ENCODE results near the gene ALG14. TPM values are rescaled to one million over a fixed set of nuclear protein-coding genes. Genes with fewer than 3 reads are reported as not detected.

Gene ALG14
- total and polyA plus RNA-seq, 2 donors (not counting 1 experiment from before 2014, with no cell fraction given) = 3.5 to 3.8 TPM

DNA sequence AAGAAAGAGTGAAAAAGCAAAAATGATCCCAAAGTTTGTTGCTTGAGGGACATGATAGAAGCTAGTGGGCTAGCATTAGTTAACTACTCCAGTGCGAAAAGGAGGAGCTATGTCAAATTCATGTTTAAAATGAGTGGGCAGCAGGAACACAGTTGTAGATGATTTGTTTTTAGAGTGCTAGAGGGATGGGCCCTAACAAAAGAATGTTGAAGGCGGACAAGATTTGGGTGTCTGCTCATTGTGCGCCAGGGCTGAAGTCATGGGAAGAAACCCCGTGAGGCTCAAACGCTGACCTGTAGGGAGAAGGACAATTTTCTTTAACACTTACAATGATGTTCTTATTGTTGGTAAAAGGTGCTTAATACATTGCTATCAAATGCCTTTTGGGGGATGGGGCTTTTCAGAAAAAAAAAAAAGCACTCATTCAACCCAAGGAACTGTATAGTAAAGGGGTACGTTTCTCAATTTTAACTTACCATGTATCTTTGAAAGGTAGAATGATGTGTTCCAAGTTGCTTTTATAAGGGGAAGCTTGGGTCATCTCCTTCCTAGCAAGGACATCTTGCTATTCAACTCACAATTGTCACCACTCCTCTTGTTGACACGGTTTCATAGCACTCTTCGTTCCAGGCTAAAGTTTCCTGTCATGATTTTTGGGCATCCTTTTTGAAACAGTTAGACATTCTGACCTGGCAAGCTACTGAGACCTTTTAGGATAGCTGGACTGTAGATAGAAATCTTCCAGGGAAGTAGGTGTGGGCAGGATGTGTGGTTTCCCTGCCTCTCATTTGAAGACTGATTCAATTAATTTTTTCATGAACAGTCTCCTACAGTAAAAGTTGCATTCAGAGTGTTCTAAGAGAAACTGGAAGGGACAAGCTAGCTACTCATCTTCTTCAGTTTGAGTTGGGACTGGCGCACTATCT, 92.8 kb downstream of the ALG14 start:
- Histone ChIP-seq H3K4me1 (ENCODE audit: control insufficient read depth, extremely low read depth, insufficient read depth, low read length) (peaks cover 14% of the 10 kb centered on the region), H3K4me2 (ENCODE audit: extremely low read depth, insufficient read depth, low read length) (no peak overlapping the region), H3K36me3 (ENCODE audit: control insufficient read depth, insufficient read depth, low read length) (no peaks in the 10 kb centered on the region), H3K9ac (ENCODE audit: insufficient read depth, low read length) (no peak overlapping the region), H3K79me2 (ENCODE audit: control insufficient read depth, insufficient read depth, low read length) (no peaks in the 10 kb centered on the region), H3K27ac (ENCODE audit: insufficient read depth, low read length) (no peak overlapping the region), H4K20me1 (ENCODE audit: control insufficient read depth, extremely low read depth, insufficient read depth, low read length) (no peaks in the 10 kb centered on the region), H3K4me3 (replicated peaks in 1 of 4; ENCODE audit: control extremely low read depth in 1 of 4, insufficient read depth in 1 of 4, low read depth in 3 of 4, low read length in 4 of 4) (no peak overlapping the region), H3K27me3 (ENCODE audit: control insufficient read depth, insufficient read depth, low read length) (no peaks in the 10 kb centered on the region), H2AFZ (ENCODE audit: low read length) (no peak overlapping the region), H3K9me3 (ENCODE audit: control insufficient read depth, insufficient read depth, low read depth, low read length) (no peaks in the 10 kb centered on the region)
- TF ChIP-seq, protein P1, sequence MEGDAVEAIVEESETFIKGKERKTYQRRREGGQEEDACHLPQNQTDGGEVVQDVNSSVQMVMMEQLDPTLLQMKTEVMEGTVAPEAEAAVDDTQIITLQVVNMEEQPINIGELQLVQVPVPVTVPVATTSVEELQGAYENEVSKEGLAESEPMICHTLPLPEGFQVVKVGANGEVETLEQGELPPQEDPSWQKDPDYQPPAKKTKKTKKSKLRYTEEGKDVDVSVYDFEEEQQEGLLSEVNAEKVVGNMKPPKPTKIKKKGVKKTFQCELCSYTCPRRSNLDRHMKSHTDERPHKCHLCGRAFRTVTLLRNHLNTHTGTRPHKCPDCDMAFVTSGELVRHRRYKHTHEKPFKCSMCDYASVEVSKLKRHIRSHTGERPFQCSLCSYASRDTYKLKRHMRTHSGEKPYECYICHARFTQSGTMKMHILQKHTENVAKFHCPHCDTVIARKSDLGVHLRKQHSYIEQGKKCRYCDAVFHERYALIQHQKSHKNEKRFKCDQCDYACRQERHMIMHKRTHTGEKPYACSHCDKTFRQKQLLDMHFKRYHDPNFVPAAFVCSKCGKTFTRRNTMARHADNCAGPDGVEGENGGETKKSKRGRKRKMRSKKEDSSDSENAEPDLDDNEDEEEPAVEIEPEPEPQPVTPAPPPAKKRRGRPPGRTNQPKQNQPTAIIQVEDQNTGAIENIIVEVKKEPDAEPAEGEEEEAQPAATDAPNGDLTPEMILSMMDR (conservative IDR thresholded peaks at IDR 0.05 in 1 of 2, IDR thresholded peaks at IDR 0.05 in 1 of 2; ENCODE audit: low read depth in 1 of 2, low read length in 2 of 2) = no peak
- no peak for TF ChIP-seq EZH2 (IDR thresholded peaks at IDR 0.05; ENCODE audit: low read length, missing control alignments)
- no peak for DNase-seq (ENCODE audit: low read depth in 2 of 2)

DNA sequence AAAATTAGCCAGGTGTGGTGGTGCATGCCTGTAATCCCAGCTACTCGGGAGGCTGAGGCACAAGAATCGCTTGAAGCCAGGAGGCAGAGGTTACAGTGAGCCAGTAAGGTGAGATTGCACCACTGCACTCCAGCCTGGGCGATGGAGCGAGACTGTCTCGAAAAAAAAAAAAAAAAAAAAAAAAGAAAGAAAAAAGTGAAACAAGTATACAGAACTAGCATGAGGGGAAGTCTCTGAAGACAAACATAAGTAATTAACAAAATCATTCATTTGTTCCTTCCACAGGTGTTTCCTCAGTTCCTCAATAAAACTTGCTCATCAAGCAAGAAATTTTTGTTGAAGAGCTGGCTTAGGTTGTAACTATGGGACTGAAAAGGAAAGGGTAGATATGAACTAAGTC, 93.6 kb downstream of the ALG14 start:
- Histone ChIP-seq H3K9me3 (ENCODE audit: control insufficient read depth, insufficient read depth, low read depth, low read length) (no peaks in the 10 kb centered on the region), H3K27me3 (ENCODE audit: control insufficient read depth, insufficient read depth, low read length) (no peaks in the 10 kb centered on the region), H2AFZ (ENCODE audit: low read length) (no peak overlapping the region), H4K20me1 (ENCODE audit: control insufficient read depth, extremely low read depth, insufficient read depth, low read length) (no peaks in the 10 kb centered on the region), H3K4me2 (ENCODE audit: extremely low read depth, insufficient read depth, low read length) (no peak overlapping the region), H3K9ac (ENCODE audit: insufficient read depth, low read length) (no peak overlapping the region), H3K36me3 (ENCODE audit: control insufficient read depth, insufficient read depth, low read length) (no peaks in the 10 kb centered on the region), H3K4me3 (replicated peaks in 1 of 4; ENCODE audit: control extremely low read depth in 1 of 4, insufficient read depth in 1 of 4, low read depth in 3 of 4, low read length in 4 of 4) (no peak overlapping the region), H3K79me2 (ENCODE audit: control insufficient read depth, insufficient read depth, low read length) (no peaks in the 10 kb centered on the region), H3K4me1 (ENCODE audit: control insufficient read depth, extremely low read depth, insufficient read depth, low read length) (peaks cover 14% of the 10 kb centered on the region), H3K27ac (ENCODE audit: insufficient read depth, low read length) (no peak overlapping the region)
- TF ChIP-seq EZH2 (IDR thresholded peaks at IDR 0.05; ENCODE audit: low read length, missing control alignments) = no peak
- TF ChIP-seq, protein P1 (conservative IDR thresholded peaks at IDR 0.05 in 1 of 2, IDR thresholded peaks at IDR 0.05 in 1 of 2; ENCODE audit: low read depth in 1 of 2, low read length in 2 of 2) = no peak
- no peak for DNase-seq (ENCODE audit: low read depth in 2 of 2)

DNA sequence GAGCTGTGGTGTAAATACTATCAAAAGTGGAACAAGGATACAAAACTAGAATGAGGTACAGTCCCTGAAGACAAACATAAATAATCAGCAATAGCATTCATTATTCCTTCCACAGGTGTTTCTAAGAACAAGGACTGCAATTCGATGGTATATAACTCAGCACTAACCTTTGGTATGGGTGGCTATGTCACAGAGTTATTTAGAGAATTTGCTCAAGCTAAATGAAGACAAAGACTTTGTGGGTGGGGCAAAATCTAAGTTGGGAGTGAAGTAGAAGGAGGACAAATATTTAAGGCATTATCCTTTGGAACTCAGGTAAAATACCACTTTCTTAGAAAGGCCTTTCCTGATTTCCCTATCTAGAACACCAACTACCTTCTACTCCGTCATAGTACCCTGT, 94.3 kb downstream of the ALG14 start:
- TF ChIP-seq, protein P1 (conservative IDR thresholded peaks at IDR 0.05 in 1 of 2, IDR thresholded peaks at IDR 0.05 in 1 of 2; ENCODE audit: low read depth in 1 of 2, low read length in 2 of 2) = no peak
- TF ChIP-seq EZH2 (IDR thresholded peaks at IDR 0.05; ENCODE audit: low read length, missing control alignments) = no peak
- no peak overlapping the region for H3K27ac ChIP-seq (ENCODE audit: insufficient read depth, low read length)

More for the DNA sequence above, 94.3 kb downstream of the ALG14 start:
- DNase-seq (ENCODE audit: low read depth in 2 of 2) = no peak
- no peak overlapping the region for H3K9ac ChIP-seq (ENCODE audit: insufficient read depth, low read length)
- no peaks in the 10 kb centered on the region for H3K9me3 ChIP-seq (ENCODE audit: control insufficient read depth, insufficient read depth, low read depth, low read length)
- no peaks in the 10 kb centered on the region for H4K20me1 ChIP-seq (ENCODE audit: control insufficient read depth, extremely low read depth, insufficient read depth, low read length)
- no peak overlapping the region for H3K4me2 ChIP-seq (ENCODE audit: extremely low read depth, insufficient read depth, low read length)
- H3K79me2 ChIP-seq (ENCODE audit: control insufficient read depth, insufficient read depth, low read length) = no peaks in the 10 kb centered on the region
- no peaks in the 10 kb centered on the region for H3K27me3 ChIP-seq (ENCODE audit: control insufficient read depth, insufficient read depth, low read length)
- H3K36me3 ChIP-seq (ENCODE audit: control insufficient read depth, insufficient read depth, low read length) = no peaks in the 10 kb centered on the region
- H3K4me3 ChIP-seq (replicated peaks in 1 of 4; ENCODE audit: control extremely low read depth in 1 of 4, insufficient read depth in 1 of 4, low read depth in 3 of 4, low read length in 4 of 4) = no peak overlapping the region
- no peak overlapping the region for H2AFZ ChIP-seq (ENCODE audit: low read length)
- peaks cover 14% of the 10 kb centered on the region for H3K4me1 ChIP-seq (ENCODE audit: control insufficient read depth, extremely low read depth, insufficient read depth, low read length)
